RKO (cell line): ENCODE data around the gene SEC16B.

Source experiments
- DNase-seq: peaks from one replicate; pipeline ENCODE4 v3.0.0-alpha.2; 2016; ENCODE audit warnings: low spot score

The SEC16B gene

DNA sequence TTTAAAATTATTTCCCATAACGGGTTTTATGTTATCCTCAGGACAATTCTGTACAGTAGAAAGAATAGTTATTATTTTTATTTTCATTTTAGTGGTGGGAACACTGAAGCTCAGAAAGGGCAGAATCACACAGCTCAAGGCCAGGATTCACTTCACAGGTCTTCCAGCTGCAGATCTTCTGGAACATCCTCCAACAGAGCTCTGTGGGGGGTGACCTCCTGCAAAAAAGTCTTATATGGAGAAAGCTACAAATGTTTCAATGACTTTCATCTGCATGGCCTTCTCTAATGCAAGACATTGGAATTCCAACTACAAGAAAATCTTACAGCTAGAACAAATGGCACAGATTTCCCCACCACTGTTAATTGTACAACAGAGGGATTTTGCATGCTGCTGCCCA, 64.2 kb downstream of the SEC16B start:
- DNase-seq = no peak

DNA sequence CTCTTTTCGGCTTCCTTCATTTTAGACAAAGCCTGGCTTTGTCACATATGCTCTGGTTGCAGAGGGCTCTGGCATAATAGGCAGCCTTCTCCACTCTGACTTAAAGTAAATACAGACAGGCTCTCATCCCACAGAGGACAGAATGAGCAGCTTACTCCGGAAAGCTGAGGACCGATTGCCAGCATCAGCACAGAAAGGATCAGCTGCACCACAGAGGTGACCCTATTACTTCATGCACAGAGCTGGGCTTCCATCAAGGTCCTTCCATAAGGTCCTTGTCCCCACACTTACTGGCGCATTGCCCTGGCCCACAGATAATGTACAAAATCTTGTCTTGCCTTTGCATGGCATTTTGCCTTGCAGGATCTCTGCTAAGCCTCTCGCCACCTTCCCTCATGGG, 67.6 kb downstream of the SEC16B start:
- DNase-seq = no peak

GRCh38 chr1:177897998-177898654, 71.7 kb downstream of the SEC16B start:
- DNase-seq = no peak

- DNase-seq = no peak
Observed at GRCh38 chr1:177897281-177897997, 72.4 kb downstream of the SEC16B start.
